SKM-1 treated with dmso at 0.1 percent for 144 hours (cell line): ENCODE results near the gene SMARCA2.
A peak's percentile ranks its signal among the peaks of the same experiment; 100 is the strongest.

ENCODE experiments used
- DNase-seq: peaks from one replicate; lab custom pipeline; 2025; ENCODE audit not compliant: unreplicated experiment; lab: John Stamatoyannopoulos, UW

The SMARCA2 gene

GRCh38 chr9:2236850-2237249, 221.7 kb downstream of the SMARCA2 start:
- no peak for DNase-seq

GRCh38 chr9:2241461-2241835, 226.3 kb downstream of the SMARCA2 start:
- DNase-seq, result no peak

GRCh38 chr9:2241836-2242741, 226.9 kb downstream of the SMARCA2 start:
- DNase-seq, result peak; percentile 66

- no peak for DNase-seq
Observed at GRCh38 chr9:2242831-2243330, 227.7 kb downstream of the SMARCA2 start.
